GM12891 (cell line): Measurements from ENCODE around the gene RBM26.

ENCODE experiments used
- POLR2A ChIP-seq: IDR thresholded peaks from 2 replicates; pipeline ENCODE4 v1.6.1; 2011; ENCODE audit warnings: low read depth, low read length, control low read depth
- POLR2AphosphoS5 ChIP-seq: IDR thresholded peaks from 2 replicates; pipeline ENCODE4 v1.6.1; 2011; ENCODE audit warnings: low read depth, low read length, control low read depth
- TAF1 ChIP-seq: IDR thresholded peaks from 2 replicates; pipeline ENCODE4 v1.6.1; 2011; ENCODE audit warnings: low read depth, low read length, control low read depth

GRCh38 chr13:79432992-79433391, 26.9 kb upstream of the RBM26 start:
- TF ChIP-seq POLR2A (no peak), TAF1 (no peak), POLR2AphosphoS5 (no peak)
